Stimulated activated CD8-positive, alpha-beta memory T cell treated with anti-CD3 and anti-CD28 coated beads, Interleukin-12 subunit alpha, Interleukin-12 subunit beta, amount 100 ng/mL, for 1 hour (primary cell): ENCODE data around the gene RPRD1B.
"Not testable (repeated sequence)": the region's sequence is repeated elsewhere in the genome, so short reads cannot be mapped to it uniquely, and the experiment has no call there.

ENCODE experiments used
- DNase-seq: peaks from one replicate; pipeline ENCODE4 v3.0.0-alpha.2; 2020; ENCODE audit warnings: low read depth

RPRD1B gene

DNA sequence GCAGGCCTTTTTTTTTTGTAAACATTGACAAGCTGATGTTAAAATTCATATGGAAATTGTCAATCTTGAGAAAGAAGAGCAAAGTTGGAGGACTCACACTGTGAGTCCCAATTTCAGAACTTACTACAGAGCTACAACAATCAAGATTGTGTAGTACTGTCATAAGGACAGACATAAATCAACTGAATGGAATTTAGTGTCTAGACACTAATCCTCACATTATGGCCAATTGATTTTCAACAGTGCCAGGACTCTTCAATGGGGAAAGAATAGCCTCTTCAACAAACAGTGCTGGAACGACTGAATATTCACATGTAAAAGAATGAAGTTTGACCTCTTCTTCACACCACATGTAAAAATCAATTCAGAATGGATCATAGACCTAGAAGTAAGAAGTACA, 70.7 kb downstream of the RPRD1B start:
- DNase-seq, result no peak

DNA sequence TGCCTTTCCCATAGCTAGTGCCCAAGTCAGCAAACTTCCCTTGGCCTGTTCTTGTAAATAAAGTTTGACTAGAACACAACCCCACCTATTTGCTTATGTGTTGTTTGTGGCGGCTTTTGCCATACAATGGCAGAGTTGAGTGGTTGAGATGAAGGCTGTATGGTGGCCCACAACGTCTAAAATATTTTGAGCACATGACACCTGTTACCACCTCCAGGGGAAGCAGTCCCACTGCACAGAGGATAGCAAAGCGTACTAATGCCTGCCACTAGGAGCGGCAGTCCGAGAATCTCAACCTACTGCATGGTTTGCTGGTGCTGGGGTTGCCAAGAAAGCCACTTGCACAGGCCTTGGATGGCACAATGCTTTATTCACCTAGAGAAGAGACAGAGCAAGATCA, 72.9 kb downstream of the RPRD1B start:
- DNase-seq, result no peak

DNA sequence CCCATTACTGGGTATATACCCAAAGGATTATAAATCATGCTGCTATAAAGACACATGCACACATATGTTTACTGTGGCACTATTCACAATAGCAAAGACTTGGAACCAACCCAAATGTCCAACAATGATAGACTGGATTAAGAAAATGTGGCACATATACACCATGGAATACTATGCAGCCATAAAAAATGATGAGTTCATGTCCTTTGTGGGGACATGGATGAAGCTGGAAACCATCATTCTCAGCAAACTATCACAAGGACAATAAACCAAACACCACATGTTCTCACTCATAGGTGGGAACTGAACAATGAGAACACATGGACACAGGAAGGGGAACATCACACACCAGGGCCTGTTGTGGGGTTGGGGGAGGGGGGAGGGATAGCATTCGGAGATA, 73.8 kb downstream of the RPRD1B start:
- not testable (repeated sequence) for DNase-seq

DNA sequence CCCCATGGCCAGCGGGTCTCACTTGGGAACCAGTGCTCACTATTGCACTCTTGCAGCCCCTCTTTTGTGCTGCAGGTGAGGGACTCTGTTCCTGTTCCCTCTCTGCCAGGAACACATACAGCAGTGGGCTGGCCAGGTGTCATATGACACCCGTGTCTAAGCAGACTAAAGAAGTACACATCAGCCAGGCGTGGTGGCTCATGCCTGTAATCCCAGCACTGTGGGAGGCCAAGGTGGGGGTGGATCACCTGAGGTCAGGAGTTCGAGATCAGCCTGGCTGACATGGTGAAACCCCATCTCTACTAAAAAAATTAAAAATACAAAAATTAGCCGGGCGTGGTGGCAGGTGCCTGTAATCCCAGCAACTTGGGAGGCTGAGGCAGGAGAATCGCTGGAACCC, 74.4 kb downstream of the RPRD1B start:
- DNase-seq, result not testable (repeated sequence)

DNA sequence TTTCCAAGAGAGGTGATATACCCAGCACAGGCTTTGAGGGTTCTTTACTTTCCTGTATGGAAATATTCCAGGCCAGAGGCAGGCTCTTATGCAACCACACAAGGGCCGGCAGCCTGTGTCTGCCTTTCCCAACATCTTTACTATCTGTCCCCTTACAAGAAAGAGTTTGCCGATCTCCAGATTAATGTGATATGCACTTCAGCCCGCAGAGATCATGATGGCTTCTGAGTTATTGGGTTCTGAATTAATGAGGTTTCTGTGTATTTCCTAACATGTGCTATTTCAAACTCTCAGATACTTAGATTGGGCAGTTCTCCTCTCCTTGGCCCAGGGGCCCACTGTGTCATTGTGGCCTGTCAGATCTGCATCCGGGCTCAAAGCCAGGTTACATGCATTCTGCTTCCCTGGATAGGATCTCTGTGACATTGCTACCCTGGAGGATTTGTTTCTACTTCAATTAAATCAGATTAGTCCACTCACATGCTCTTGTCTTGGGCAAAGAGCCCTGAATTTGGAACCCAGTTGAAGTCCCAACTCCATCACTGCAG, 75.0 kb downstream of the RPRD1B start:
- DNase-seq, result no peak

DNA sequence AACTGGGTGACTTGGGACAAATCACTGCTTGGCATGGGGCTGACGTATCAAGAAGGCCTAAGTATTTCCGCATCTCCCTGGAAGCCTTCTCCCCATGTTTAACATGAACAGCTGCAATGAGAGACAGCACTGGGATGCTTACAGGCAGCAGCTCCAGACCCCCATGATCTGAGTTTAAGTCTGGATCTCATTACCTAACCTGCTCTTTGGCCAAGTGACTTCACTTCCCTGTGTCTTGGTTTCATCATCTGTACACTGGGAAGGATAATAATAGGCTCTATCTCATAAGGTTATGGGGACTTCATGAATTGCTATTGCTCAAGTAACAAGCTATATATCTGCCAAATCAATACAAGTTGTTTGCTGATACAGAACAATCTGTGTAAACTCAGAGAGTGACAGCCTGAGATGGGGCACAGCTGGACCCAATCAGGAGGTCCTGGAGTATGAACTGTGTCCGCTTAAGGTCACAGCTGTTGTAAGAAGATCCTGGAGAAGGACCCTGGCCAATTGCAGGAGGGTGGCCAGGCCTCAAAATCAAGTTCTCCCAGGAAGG, 75.5 kb downstream of the RPRD1B start:
- no peak for DNase-seq

DNA sequence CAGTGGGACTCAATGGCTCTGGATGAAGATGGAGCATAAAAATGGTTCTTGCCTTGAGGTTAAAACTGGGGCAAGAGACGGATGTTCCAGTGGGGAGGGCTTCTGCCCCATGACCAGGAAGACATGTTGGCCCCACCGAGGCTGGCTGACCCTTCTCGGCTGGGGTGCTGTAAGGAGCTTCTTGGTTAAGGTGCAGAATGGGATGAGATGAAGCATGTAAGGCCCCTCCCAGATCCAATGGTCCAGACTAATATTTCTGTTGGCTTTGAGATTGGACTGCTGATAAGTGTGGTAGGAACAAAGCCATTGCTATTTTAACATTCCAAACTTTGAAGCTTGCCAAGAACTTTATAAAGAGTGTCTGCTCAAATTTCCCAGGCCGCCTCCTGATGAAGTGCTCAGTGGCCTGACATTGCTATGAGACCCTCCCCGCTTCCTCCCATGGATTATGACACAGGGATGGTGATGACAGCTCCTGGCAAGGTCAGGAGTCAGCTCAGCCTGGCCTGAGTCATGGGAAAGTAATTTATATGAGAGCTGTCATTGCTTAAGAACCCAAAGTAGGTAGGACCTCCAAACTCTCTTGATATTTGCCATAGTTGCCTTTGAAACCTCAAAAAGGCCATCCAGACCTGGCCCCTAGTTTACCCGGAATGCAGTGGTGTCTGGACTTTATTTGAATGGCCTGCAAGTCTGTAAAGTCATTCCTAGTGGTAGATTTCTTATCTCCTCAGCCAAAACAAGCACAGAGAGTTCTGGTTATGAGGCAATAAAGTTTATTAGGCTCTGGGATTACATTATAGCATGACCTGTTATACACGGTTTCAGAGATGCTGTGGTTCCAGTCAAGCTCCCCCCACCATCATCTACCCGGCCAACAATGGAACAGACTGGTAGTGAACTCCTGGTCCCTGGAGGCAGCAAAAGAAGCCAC, 76.3 kb downstream of the RPRD1B start:
- no peak for DNase-seq

DNA sequence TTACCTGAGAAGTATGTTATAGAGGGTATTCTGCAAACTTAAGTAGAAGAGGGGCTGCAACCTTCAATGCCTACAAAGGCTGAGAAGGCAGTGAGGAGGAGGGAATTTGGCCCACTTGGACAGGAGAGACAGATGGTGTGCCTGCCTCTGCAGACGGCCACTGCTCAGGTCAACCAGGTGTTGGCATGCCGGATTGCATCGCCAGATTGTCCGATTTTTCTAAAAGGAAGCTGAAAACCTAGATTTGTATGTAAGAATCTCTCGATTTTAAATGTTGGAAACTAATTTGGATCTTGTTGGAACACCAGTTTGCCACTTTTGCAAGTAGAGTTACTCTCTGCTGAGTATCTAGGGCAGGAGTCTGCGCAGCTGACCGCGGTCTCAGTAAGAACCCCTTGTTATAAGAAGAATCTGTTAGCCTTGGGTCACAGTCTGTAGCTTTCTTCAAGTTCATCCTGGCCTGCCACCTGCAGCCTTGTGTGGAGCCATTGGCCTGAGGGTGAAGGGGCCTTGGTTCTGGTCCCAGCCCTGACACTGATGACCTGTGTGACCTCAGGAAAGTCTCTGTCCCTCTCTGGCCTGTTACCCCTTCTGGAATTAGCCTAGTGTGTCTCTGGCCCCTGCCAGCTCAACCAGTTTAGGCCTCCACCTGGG, 77.1 kb downstream of the RPRD1B start:
- no peak for DNase-seq

DNA sequence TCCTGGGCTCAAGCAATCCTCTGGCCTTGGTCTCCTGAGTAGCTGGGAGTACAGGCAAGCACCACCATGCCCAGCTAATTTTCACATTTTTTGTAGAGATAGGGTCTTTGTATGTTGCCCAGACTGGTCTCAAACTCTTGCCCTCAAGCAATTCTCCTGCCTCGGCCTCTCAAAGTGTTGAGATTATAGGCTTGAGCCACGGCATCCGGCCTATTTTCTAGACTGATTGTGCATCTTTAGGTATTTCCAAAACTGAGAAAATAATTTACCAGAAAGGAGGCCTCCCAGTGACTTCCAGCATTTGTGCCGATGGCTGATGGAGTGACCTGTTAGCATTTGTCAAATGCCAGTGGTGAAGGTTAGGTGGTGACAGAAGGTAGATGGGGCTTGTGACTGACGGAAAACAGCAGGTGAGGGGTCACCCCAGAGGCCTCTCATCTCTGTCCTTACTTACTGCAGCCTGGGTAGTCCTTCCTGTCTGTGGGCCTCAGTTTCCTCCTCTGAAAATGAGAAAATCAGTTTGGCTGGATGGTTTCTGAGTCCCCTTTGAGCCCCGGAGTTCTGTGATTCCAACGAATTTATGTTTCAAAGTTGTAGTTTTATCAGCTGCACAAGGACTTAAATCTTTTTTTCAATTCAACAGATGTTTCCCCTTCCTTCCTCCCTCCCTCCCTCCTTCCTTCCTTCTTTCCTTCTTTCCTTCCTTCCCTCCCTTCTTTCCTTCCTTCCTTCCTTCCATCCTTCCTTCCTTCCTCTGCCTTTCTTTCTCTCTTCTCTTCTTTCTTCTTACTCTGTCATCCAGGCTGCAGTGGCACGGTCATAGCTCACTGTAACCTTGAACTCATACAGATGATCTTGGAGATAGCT, 78.1 kb downstream of the RPRD1B start:
- no peak for DNase-seq

DNA sequence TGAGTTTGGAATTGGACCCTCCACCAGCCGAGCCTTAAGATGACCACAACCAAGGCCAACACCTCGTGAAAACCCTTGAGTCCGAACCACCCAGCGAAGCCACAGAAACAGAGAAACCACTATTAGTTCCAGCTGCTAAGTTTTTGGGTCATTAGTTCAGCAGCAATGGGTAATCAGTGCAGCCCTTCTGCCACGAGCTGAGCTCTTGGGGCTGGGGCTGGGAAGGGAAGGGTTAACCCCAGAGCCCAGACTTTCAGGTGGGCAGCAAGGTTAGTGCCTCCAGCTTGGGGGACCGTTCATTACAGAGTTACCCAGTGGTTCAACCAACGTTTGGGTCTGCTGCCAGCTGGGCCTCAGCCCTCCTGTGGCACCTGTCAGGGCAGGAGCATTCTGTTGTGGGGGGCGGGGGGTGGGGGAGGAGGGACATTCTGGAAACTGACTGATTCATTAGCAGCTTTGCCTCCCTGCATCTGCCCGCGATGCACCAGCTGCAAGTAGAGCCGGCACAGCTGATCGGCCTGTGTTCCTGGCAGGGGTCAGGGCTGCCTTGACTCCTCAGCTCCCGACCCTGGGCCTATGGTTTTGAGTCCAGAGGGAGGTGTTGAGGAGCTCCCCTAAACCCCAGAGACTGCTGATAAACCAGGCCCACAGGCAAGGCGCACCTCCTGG, 78.8 kb downstream of the RPRD1B start:
- DNase-seq, result no peak

DNA sequence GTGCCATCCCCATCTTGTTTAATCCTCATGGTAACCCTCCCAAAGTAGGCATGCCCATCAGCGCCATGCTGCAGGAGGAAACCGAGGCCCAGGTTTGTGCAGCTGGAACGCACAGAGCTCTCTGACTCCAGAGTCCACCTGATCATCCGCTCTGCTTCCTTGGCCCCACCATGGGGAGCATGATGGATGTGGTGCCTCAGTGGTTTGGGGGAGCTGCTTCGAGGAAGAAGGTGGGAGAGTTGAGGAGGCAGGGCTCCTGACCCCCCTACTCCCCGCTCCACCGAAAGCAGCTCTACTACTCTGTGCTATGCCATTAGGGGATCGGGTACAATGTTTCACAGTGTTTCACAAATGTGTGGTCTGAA, 79.4 kb downstream of the RPRD1B start:
- DNase-seq, result no peak

DNA sequence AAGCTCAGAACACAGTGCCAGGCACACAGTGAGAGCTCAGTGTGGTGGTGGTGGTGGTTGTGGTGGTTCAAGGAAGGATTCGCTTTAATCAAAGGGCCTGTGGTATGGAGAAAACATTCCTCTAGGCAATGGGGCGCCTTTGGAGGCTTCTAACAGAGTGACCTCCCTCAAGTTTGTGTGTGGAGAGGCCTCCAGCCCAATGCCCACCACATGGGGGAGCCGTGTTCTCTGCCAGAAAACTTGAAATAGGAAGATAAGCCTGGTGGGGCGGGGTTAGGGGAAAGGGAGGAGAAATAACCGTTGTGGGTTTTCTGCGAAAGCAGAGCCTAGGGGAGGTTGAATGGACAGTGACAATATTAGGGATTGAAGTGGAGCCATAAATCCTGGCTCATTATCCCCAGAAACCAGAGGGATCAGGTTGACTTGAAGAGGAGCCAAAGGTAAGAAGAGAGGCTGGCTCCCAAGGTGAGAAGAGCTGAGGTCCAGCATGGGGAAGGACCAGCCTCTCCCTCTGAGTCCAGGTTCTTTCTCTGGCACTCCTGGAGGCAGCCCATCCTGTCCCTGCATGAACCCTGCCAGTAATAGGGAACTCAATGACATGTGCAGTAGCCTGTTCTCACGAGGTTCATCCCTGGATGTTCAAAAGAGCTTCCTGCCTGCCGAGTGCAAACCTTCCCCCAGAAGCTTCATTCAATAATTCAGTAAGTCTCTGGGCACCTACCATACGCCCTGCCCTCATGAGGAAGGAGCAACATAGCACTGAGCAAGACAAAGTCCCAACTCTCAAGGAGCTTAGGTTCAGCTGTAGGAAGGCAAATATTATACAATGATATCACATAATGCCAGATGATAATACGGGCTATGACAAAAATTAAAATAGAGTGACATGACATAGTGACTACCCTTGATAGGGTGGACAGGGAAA, 80.1 kb downstream of the RPRD1B start:
- no peak for DNase-seq

DNA sequence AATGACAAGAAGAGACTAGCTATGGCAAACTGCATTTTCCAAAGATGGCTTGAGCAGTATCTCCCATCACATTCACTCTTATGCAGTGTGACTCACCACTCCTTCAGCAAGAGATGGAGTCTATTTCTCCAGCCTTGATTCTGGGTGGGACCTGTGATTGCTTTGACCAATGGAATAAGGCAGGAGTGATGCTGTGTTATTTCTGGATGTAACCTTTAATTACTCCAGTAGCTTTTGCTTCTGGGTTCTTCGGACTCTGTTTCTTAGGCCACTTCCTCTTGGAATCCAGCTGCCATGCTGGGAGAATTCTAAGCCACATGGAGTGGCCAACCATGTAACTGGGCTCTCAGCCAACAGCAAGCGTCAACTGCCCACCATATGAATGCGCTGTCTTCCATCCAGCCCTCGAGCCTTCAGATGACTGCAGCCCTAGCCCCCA, 80.8 kb downstream of the RPRD1B start:
- DNase-seq, result no peak

DNA sequence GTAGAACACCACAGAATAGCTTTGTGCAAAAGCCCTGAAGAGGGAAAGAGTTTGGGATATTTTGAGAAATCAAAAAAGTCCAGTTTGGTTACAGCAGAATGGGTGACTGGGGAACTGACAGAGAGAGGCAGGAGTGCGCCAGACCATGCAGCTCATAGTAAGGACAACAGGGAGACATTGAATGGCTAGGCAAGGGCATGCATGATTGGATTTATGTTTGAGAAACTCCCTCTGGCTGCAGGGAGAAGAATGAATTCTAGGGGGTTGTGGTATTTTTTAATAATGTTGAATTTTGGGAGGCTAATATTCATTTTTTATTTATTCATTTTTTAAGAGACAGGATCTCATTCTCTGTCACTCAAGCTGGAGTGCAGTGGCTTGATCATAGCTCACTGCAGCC, 81.7 kb downstream of the RPRD1B start:
- no peak for DNase-seq

DNA sequence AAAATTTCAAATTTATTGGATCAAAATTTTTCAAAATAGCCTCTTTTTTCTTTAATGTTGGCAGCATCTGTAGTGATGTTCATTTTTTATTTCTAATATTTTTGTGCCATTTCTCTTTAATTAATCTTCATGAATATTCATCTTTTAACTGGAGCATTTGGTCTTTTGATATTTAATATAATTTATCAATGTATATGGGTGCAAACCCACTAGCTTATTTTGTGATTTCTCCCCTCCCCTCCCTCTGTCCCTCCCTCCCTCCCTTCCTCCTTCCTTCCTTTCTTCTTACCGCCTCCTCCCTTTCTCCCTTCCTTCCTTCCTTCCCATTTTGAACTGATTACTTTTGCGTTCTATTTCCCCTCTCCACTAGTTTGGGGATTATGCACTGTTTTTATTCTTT, 82.3 kb downstream of the RPRD1B start:
- no peak for DNase-seq

DNA sequence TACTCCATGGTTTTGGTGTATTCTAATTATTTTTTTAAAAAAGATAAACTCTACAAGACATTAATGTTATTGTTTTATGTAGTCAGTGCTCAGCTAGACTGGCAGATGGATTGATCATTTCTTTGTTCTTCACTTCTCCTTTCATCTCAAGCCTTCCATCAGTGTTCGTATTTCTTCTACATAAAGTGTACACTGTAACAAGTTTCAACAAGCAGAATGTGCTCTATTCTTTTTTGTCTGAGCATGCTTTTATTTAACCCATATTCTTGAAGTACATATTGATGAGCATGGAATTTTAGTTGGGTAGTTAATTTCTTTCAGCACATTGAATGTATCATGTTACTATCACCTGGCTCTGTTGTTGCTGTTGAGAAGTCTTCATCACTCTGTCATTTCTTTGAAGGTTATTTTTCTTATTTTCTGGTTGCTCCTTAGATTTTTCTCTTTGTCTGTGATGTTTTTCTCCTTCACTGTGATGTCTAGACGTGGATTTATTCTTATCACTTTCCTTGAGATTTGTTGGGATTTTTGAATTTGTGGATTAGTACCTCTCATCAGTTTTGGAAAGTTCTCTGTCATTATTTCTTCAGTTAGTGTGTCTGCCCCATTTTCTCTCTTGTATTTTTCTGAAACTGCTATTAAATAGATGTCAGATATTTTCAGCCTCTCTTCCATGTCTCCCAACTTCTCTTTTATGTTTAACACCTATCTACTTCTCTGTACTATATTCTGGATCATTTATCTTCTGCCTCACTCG, 83.0 kb downstream of the RPRD1B start:
- no peak for DNase-seq

DNA sequence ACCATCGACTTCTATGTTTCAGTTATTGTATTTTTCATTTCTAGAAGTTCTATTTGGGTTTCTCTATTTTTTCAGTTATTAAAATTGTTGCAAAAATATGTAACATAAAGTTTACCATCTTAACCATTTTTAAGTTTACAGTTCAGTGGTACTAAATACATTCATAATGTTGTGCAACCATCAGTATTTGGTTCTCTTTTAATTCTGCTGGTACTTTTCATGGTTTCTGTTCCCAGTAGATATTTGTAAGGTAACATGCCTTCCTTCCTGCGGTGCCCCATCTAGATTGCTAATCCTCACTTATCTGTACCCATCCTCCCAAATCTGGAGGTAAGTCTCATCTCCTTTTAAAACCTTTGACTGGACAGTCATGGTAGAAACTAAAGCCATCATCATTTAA, 83.7 kb downstream of the RPRD1B start:
- no peak for DNase-seq

DNA sequence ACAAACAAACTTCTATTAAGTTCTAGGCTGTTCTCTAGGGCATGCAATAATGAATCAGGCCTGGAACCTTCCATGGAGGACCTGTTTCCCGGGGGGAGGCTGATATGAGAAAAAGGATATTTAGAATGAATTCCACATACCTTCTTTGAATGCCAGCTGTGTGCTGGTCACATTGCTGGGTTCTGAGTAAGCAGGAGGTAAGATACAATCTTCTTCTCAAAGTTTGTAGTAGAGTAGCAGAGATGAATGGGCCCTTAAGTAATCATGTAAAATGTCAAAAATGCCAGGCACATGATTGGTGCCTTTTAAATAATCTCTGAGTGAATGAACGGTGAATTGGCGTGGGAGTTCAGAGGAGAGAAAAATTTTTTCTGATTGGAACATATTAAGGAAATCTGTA, 84.1 kb downstream of the RPRD1B start:
- no peak for DNase-seq

DNA sequence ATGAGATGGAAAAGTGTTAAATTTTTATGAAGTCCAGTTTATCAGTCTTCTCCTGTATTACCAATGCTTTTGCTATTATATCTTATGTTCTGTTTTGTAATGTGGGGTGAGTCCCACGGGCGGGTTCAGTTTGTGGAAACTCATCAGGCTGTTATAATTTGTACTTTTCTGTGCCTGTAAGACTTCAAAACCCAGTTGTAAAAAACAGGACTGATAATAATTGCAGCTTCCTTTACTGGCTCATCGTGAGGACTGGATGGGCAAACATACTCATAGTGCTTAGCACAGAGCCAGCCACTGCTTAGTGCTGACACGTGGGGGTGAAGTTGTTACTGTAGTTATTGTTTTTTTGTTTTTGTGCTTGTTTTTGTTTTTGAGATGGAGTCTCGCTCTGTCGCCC, 85.9 kb downstream of the RPRD1B start:
- no peak for DNase-seq

DNA sequence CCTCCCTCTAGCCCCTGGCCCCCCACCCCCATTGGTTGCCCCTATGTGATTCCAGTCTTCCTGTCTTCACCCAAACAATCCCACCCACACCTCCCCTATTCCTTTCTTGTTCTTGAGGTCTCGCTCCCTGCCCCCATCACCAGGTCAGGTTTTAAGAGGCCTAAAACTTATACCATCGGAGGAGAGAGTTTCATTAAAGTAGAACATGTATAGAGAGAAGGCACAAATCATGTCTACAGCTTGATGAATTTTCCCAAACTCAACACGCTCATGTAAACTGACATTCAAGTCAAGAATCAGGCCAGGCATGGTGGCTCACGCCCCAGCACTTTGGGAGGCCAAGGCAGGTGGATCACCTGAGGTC, 87.1 kb downstream of the RPRD1B start:
- DNase-seq, result no peak
